ENCODE data around the gene DBNDD1.
"Not testable (repeated sequence)": the region's sequence is repeated elsewhere in the genome, so short reads cannot be mapped to it uniquely, and the experiment has no call there.

The DBNDD1 gene

GRCh38 chr16:90011508-90011819, 7.8 kb downstream of the DBNDD1 start:
- DNase-seq (ENCODE audit: low read depth in 2 of 2) = no peak

GRCh38 chr16:90010676-90011507, 8.4 kb downstream of the DBNDD1 start:
- no peak for DNase-seq (ENCODE audit: low read depth in 2 of 2)

- DNase-seq (ENCODE audit: low read depth in 2 of 2) = no peak
Measured at GRCh38 chr16:90009172-90009899, 9.9 kb downstream of the DBNDD1 start.

GRCh38 chr16:90008708-90009145, 10.5 kb downstream of the DBNDD1 start:
- peak in 1 of 2 donors; percentile 19 for DNase-seq (ENCODE audit: low read depth in 2 of 2)

- not testable (repeated sequence) for DNase-seq (ENCODE audit: low read depth in 2 of 2)
Measured at GRCh38 chr16:90007635-90008234, 11.5 kb downstream of the DBNDD1 start.

- DNase-seq (ENCODE audit: low read depth in 2 of 2) = no peak
Measured at GRCh38 chr16:90007015-90007414, 12.2 kb downstream of the DBNDD1 start.

GRCh38 chr16:90005956-90006663, 13.1 kb downstream of the DBNDD1 start:
- DNase-seq (ENCODE audit: low read depth in 2 of 2) = no peak

GRCh38 chr16:90004577-90004976, 14.7 kb downstream of the DBNDD1 start:
- no peak for DNase-seq (ENCODE audit: low read depth in 2 of 2)

GRCh38 chr16:90002759-90003158, 16.5 kb downstream of the DBNDD1 start:
- DNase-seq (ENCODE audit: low read depth in 2 of 2) = no peak

GRCh38 chr16:90001761-90002503, 17.3 kb downstream of the DBNDD1 start:
- no peak for DNase-seq (ENCODE audit: low read depth in 2 of 2)

GRCh38 chr16:90000733-90001427, 18.4 kb downstream of the DBNDD1 start:
- no peak for DNase-seq (ENCODE audit: low read depth in 2 of 2)

- DNase-seq (ENCODE audit: low read depth in 2 of 2) = no peak
Measured at GRCh38 chr16:89999831-90000574, 19.3 kb downstream of the DBNDD1 start.

- no peak for DNase-seq (ENCODE audit: low read depth in 2 of 2)
Measured at GRCh38 chr16:89996178-89996489, 23.1 kb downstream of the DBNDD1 start.

- DNase-seq (ENCODE audit: low read depth in 2 of 2) = not testable (repeated sequence)
Measured at GRCh38 chr16:89995475-89996177, 23.6 kb downstream of the DBNDD1 start.

GRCh38 chr16:89994721-89995474, 24.4 kb downstream of the DBNDD1 start:
- peak in 1 of 2 donors; percentile 23 for DNase-seq (ENCODE audit: low read depth in 2 of 2)

GRCh38 chr16:89994389-89994720, 24.9 kb downstream of the DBNDD1 start:
- DNase-seq (ENCODE audit: low read depth in 2 of 2) = no peak

GRCh38 chr16:89993971-89994370, 25.3 kb downstream of the DBNDD1 start:
- no peak for DNase-seq (ENCODE audit: low read depth in 2 of 2)

GRCh38 chr16:89993377-89993776, 25.9 kb downstream of the DBNDD1 start:
- no peak for DNase-seq (ENCODE audit: low read depth in 2 of 2)

- DNase-seq (ENCODE audit: low read depth in 2 of 2) = no peak
Measured at GRCh38 chr16:89990799-89991198, 28.5 kb downstream of the DBNDD1 start.
